Gastroesophageal sphincter (tissue), 3 donors: ENCODE data around the gene CHTF8.

ENCODE experiments used
- POLR2A ChIP-seq, 2 donors: fragments of 450-650 bp; IDR thresholded peaks; one replicate each; pipeline ENCODE4 v1.6.1; 2017; ENCODE audit warnings: antibody characterized with exemption in 2 of 2, mild to moderate bottlenecking in 2 of 2, moderate library complexity in 1 of 2
- POLR2AphosphoS5 ChIP-seq: sonication (generic); formaldehyde crosslinking; IDR thresholded peaks from one replicate; pipeline ENCODE4 v1.6.1; 2017; ENCODE audit warnings: antibody characterized with exemption
- TF ChIP-seq, protein P1 (sequence below), 4 experiments: fragments of 200-600 bp in 2 of 4; fragments of 450-650 bp in 2 of 4; sonication (generic) in 1 of 4; IDR thresholded peaks; one replicate each; pipeline ENCODE4 v1.5.1; 2017 to 2019; ENCODE audit warnings: antibody characterized with exemption in 4 of 4, mild to moderate bottlenecking in 2 of 4, moderate library complexity in 2 of 4

GRCh38 chr16:69171325-69172084, 39.1 kb upstream of the CHTF8 start:
- TF ChIP-seq, protein P1, sequence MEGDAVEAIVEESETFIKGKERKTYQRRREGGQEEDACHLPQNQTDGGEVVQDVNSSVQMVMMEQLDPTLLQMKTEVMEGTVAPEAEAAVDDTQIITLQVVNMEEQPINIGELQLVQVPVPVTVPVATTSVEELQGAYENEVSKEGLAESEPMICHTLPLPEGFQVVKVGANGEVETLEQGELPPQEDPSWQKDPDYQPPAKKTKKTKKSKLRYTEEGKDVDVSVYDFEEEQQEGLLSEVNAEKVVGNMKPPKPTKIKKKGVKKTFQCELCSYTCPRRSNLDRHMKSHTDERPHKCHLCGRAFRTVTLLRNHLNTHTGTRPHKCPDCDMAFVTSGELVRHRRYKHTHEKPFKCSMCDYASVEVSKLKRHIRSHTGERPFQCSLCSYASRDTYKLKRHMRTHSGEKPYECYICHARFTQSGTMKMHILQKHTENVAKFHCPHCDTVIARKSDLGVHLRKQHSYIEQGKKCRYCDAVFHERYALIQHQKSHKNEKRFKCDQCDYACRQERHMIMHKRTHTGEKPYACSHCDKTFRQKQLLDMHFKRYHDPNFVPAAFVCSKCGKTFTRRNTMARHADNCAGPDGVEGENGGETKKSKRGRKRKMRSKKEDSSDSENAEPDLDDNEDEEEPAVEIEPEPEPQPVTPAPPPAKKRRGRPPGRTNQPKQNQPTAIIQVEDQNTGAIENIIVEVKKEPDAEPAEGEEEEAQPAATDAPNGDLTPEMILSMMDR (IDR thresholded peaks at IDR 0.05): no peak
- peak; percentile 23 for TF ChIP-seq POLR2AphosphoS5
- no peak for TF ChIP-seq POLR2A (IDR thresholded peaks at IDR 0.05)
